SW480 (cell line): ENCODE measurements around the gene PPP6R1.
"Not testable (repeated sequence)": the region's sequence is repeated elsewhere in the genome, so short reads cannot be mapped to it uniquely, and the experiment has no call there.

ENCODE experiments used
- DNase-seq: peaks from one replicate; pipeline ENCODE4 v3.0.0-alpha.2; 2016; ENCODE audit warnings: low spot score

Gene PPP6R1

GRCh38 chr19:55223291-55224037 is 35.4 kb downstream of the PPP6R1 start:
- DNase-seq, result no peak

GRCh38 chr19:55220525-55220924 is 38.3 kb downstream of the PPP6R1 start:
- no peak for DNase-seq

GRCh38 chr19:55216461-55217198 is 42.2 kb downstream of the PPP6R1 start:
- peak; percentile 100 for DNase-seq

GRCh38 chr19:55213547-55213946 is 45.3 kb downstream of the PPP6R1 start:
- no peak for DNase-seq

GRCh38 chr19:55212447-55212846 is 46.4 kb downstream of the PPP6R1 start:
- DNase-seq, result peak; percentile 91

GRCh38 chr19:55209693-55210472 is 48.9 kb downstream of the PPP6R1 start:
- peak; percentile 81 for DNase-seq

- peak; percentile 57 for DNase-seq
Measured at GRCh38 chr19:55208880-55209692, 49.7 kb downstream of the PPP6R1 start, which contains the start of gene PTPRH. Gene PTPRH (minus strand): TSS chr19:55209501. CDS start chr19:55209433, 68 bp downstream.

GRCh38 chr19:55206664-55207500 is 51.9 kb downstream of the PPP6R1 start:
- DNase-seq, result peak; percentile 93

- not testable (repeated sequence) for DNase-seq
Measured at GRCh38 chr19:55202199-55202598, 56.6 kb downstream of the PPP6R1 start.

GRCh38 chr19:55199620-55200204 is 59.1 kb downstream of the PPP6R1 start:
- DNase-seq, result no peak

- DNase-seq, result no peak
Measured at GRCh38 chr19:55198651-55199050, 60.2 kb downstream of the PPP6R1 start.

- DNase-seq, result peak; percentile 41
Measured at GRCh38 chr19:55197528-55197927, 61.3 kb downstream of the PPP6R1 start.

- peak; percentile 33 for DNase-seq
Measured at GRCh38 chr19:55196803-55197202, 62.0 kb downstream of the PPP6R1 start.

- DNase-seq, result no peak
Measured at GRCh38 chr19:55193481-55193880, 65.3 kb downstream of the PPP6R1 start.

- peak; percentile 78 for DNase-seq
Measured at GRCh38 chr19:55189403-55189835, 69.4 kb downstream of the PPP6R1 start.

- no peak for DNase-seq
Measured at GRCh38 chr19:55188625-55189024, 70.2 kb downstream of the PPP6R1 start.

- no peak for DNase-seq
Measured at GRCh38 chr19:55186080-55186479, 72.7 kb downstream of the PPP6R1 start.

- DNase-seq, result no peak
Measured at GRCh38 chr19:55181740-55182139, 77.1 kb downstream of the PPP6R1 start.
